Stimulated activated CD8-positive, alpha-beta memory T cell treated with anti-CD3 and anti-CD28 coated beads, Interleukin-4, amount 100 ng/mL, for 48 hours (primary cell): ENCODE measurements around the gene CDKN1A.

Experiments
- DNase-seq: peaks from one replicate; pipeline ENCODE4 v3.0.0-alpha.2; 2020

CDKN1A gene

GRCh38 chr6:36679043-36679833 is 724 bp downstream of the CDKN1A start:
- DNase-seq, result peak; percentile 49

- DNase-seq, result peak; percentile 72
These were observed 4.0 kb downstream of the CDKN1A start for GRCh38 chr6:36682328-36683144.

DNA sequence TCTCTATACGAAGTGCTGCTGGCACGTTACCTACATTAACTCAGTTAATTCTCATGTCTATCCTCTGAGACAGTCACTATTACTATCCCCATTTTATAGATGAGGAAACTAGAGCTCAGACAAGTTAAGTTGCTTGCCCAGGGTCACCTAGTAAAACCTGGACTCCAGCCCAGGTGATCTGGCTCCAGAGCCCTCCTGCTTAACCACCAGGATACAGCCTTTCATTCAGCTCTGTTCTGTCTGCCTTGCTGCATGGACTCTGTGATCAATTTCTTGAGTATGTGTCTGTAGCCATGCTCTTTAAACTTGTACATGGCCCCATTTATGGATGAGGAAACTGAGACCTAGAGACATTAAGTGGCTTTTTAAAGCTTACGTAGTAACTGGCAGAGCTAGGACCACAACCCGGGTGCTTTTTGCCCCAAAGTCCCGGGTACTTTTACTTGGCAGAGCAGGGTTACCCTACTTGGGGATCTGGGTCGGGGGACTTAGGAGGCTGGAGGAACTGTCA is 4.7 kb downstream of the CDKN1A start:
- DNase-seq, result no peak

DNA sequence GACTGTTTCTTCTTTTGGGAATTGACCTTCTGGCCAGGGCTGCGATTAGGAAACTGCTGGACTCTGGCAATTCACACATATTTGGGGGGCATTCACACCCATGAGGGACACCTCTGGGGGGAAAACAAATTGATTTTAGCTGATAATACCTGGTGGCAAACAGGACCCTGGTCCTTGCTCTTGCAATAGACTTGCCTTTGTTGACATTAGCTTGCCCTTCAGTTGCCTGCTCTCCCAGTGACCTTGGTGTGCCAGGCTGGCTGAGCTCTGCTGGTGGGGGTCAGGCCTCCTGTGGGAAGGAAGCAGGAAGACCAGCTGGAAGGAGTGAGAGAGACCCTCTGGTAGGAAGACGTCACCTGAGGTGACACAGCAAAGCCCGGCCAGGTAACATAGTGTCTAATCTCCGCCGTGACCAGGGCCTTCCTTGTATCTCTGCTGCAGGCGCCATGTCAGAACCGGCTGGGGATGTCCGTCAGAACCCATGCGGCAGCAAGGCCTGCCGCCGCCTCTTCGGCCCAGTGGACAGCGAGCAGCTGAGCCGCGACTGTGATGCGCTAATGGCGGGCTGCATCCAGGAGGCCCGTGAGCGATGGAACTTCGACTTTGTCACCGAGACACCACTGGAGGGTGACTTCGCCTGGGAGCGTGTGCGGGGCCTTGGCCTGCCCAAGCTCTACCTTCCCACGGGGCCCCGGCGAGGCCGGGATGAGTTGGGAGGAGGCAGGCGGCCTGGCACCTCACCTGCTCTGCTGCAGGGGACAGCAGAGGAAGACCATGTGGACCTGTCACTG is 5.3 kb downstream of the CDKN1A start:
- DNase-seq, result no peak

- DNase-seq, result no peak
These were observed 5.9 kb downstream of the CDKN1A start for GRCh38 chr6:36684447-36684812.

GRCh38 chr6:36685166-36685924 is 6.8 kb downstream of the CDKN1A start:
- DNase-seq, result no peak

GRCh38 chr6:36685926-36686667 is 7.6 kb downstream of the CDKN1A start:
- no peak for DNase-seq

DNA sequence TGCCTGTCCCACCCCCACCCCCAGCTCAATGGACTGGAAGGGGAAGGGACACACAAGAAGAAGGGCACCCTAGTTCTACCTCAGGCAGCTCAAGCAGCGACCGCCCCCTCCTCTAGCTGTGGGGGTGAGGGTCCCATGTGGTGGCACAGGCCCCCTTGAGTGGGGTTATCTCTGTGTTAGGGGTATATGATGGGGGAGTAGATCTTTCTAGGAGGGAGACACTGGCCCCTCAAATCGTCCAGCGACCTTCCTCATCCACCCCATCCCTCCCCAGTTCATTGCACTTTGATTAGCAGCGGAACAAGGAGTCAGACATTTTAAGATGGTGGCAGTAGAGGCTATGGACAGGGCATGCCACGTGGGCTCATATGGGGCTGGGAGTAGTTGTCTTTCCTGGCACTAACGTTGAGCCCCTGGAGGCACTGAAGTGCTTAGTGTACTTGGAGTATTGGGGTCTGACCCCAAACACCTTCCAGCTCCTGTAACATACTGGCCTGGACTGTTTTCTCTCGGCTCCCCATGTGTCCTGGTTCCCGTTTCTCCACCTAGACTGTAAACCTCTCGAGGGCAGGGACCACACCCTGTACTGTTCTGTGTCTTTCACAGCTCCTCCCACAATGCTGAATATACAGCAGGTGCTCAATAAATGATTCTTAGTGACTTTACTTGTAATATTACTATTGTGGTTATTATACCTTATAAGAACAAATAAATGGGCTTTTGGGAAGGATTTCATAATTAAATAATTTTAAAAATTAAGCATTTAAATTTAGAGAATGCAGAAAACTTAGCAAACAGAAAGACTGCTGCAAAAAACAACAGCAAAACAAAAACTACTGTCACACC is 8.4 kb downstream of the CDKN1A start:
- DNase-seq, result no peak

DNA sequence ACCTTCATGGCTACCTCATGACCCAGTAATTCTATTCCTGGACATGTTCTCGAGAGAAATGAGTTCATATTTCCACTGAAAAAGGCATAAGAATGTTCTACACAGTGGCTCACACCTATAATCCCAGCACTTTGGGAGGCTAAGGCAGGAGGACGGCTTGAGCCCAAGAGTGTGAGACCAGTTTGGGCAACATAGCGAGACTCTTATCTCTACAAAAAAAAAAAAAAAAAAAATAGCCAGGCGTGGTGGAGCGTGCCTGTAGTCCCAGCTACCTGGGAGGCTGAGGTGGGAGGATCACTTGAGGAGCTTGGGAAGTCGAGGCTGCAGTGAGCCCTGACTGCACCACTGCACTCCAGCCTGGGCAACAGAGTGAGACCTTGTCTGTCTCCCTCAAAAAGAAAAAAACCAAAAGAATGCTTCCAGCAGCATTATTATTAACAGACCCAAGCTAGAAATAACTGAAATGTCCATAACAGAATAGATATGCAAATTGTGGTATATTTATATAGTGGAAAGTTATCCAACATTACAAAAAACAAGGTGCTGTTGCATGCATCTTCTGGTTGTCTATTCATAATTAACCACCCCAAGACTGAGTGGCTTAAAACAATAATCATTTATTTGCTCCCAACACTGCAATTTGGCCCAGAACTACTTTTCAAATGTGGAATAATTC is 9.7 kb downstream of the CDKN1A start:
- DNase-seq, result no peak

GRCh38 chr6:36688739-36689075 is 10.2 kb downstream of the CDKN1A start:
- no peak for DNase-seq

DNA sequence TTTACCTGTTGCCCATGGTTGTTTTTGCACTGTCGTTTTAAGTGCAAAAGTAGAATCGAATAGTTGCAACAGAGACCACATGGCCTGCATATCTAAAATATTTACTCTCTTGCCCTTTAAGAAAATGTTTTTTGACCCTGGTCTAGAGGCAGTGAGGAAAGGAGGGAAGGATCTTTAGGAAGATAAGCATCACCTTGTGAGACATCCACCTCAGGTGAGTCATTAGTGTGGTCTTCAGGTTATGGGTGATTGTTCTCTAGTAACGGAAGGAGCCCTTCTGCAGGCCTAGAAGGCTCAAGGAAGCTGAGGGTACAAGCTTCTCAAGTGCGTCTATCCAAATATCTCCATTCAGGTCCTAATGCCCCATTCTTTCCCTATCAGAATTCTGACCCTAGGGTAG is 12.5 kb downstream of the CDKN1A start:
- DNase-seq, result no peak

GRCh38 chr6:36691612-36692011 is 13.1 kb downstream of the CDKN1A start:
- DNase-seq, result no peak

GRCh38 chr6:36692220-36692619 is 13.7 kb downstream of the CDKN1A start:
- no peak for DNase-seq

DNA sequence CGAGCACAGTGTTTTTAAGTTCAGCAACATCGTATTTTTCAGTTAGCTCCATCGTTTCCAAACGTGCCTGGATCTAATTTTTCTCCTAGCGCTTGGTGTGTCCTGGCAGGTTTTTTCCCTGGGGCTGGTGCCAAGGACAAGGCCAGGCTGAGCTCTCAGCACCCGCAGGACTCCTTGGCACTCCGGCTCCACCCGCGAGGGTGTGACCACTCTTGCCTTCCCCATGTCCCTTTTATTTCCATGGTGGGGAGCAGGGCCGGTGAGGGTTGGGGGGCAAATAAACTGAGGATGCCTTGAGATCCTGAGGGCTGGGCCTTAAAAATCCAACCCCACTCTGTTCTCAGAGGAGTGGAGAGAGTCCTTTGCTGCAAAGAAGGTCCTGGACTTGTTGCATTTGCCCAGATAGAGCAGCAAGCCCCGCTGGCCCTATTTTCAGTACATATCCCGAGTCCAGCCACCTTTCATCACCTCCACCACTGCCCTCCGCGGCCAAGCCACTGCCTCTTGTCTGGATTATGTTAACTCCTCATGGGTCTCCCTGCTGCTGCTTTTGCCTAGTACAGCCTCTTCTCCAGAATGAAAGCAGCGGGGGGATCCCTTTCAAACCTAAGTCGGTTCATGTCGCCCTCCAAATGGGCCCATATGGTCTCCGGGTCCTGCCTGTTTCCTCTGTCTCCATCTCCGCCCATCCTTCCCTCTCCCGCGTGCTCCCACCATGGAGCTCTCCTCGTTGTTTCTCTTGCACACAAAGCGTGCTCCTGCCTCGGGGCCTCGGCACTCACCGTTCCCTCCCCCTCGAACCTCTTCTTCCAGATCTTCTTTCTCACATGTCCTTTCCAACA is 14.6 kb downstream of the CDKN1A start:
- DNase-seq, result peak; percentile 12

DNA sequence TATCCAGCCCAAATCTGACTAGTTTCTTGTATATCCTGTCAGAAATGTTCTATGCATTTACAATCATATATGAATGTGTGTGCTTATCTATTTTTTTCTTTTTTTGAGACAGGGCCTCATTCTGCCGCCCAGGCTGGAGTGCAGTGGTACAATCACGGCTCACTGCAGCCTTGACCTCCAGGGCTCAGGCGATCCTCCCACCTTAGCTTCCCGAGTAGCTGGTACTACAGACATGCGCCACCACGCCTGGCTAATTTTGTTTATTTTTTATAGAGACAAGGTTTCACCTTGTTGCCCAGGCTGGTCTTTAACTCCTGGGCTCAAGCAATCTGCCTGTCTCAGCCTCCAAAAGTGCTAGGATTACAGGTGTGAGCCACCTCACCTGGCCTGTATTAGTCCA is 16.1 kb downstream of the CDKN1A start:
- no peak for DNase-seq

DNA sequence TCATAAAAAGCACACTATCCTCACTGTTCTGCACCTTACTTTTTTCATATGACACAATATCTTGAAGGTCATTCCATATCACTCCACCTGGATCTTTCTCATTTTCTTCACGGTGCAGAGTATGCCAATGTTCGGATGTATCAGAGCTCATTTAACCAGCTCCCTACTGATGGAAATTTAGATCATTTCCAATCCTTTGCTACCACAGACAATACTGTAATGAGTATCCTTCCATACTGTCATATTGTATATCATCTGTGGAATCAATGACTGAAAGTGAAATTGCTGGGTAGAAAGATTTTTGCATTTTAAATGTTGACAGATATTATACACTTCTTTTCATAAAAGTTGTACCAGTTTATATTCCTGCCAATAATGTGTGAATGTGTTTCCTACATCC is 16.9 kb downstream of the CDKN1A start:
- DNase-seq, result no peak

DNA sequence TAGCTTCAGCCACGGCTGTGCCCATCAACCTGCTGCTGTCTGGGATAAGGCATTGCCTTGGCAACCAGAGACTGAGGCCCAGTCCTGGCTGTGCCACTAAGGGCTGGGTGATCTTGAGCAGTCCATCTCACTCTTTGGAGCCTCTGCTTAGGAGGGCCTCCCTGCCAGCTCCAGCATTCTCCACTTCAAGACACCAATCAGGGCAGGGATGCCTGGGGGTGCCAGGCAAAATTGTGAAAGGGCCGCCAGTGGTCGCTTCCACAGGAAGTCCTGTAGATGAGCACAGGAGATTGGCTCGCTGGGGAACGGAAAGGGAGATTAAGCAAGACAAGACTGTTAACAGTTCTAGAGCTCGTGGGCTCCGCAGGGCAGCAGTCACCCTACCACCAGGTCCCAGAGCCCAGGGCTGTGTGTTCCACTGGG is 19.0 kb downstream of the CDKN1A start, which contains the start of gene RAB44:
TSS of gene RAB44 (plus strand) at position 346 of the 423 bp plus-strand sequence. CDS start 6,410 bp downstream, outside the sequence.
- DNase-seq, result no peak

- DNase-seq, result no peak
These were observed 19.7 kb downstream of the CDKN1A start for GRCh38 chr6:36698196-36698595.

DNA sequence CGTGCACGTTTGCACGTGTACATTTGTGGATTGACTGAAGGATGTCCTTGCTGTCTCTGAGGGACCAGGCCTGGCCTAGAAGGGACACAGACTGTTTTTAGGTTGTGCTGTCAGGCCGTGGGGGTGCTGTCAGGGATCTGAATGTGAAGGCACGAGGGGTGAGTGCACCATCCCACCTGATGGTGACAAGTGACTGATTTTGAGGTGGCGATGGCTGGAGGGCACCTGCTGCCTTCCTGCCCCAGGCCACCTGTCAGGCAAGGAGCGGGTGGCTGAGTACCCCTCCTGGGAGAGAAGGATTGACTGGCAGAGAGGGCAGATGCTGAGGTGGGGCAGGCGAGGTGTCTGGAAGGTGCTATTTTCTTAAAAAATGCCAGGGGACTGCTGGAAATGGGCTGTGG is 20.4 kb downstream of the CDKN1A start:
- DNase-seq, result no peak
